Astrocyte (in vitro differentiated cells and primary cell): Measurements from ENCODE around the gene TMEM120B. TPM values are rescaled to one million over a fixed set of nuclear protein-coding genes. Genes with fewer than 3 reads are reported as not detected.

Experiments used
- DNase-seq: peaks from one replicate; pipeline ENCODE4 v3.0.0-alpha.2; 2010; ENCODE audit warnings: low read depth
- FAIRE-seq: peaks from 2 replicates; lab custom pipeline; 2011; peaks lifted over from hg19 to GRCh38; lab: Jason Lieb, UNC
- H2AFZ ChIP-seq: 2 replicates; pipeline ENCODE4 v1.6.0; 2012; ENCODE audit warnings: low read depth, low read length, inconsistent platforms
- H3K27ac ChIP-seq: 2 replicates; pipeline ENCODE4 v1.5.1; 2011; ENCODE audit warnings: low read depth, low read length, inconsistent platforms
- H3K27me3 ChIP-seq: 2 replicates; pipeline ENCODE4 v1.6.0; 2011; ENCODE audit warnings: low read length, inconsistent platforms; ENCODE audit not compliant: insufficient read depth
- H3K36me3 ChIP-seq: 2 replicates; pipeline ENCODE4 v1.5.1; 2011; ENCODE audit warnings: low read length, inconsistent platforms; ENCODE audit not compliant: insufficient read depth
- H3K4me1 ChIP-seq: 2 replicates; pipeline ENCODE4 v1.5.1; 2011; ENCODE audit warnings: low read length, inconsistent platforms; ENCODE audit not compliant: insufficient read depth
- H3K4me2 ChIP-seq: 2 replicates; pipeline ENCODE4 v1.6.0; 2012; ENCODE audit warnings: low read length, inconsistent platforms
- H3K4me3 ChIP-seq: 2 replicates; pipeline ENCODE4 v1.5.1; 2011; ENCODE audit warnings: low read depth, mild to moderate bottlenecking, low read length, inconsistent platforms; ENCODE audit not compliant: insufficient read depth
- H3K79me2 ChIP-seq: 2 replicates; pipeline ENCODE4 v1.6.0; 2012; ENCODE audit warnings: mild to moderate bottlenecking, low read length, inconsistent platforms; ENCODE audit not compliant: insufficient read depth
- H3K9ac ChIP-seq: 2 replicates; pipeline ENCODE4 v1.6.0; 2012; ENCODE audit warnings: mild to moderate bottlenecking, low read length, inconsistent platforms
- H3K9me3 ChIP-seq: 2 replicates; pipeline ENCODE4 v1.5.1; 2012; ENCODE audit warnings: low read depth, mild to moderate bottlenecking, low read length, inconsistent platforms; ENCODE audit not compliant: insufficient read depth
- H4K20me1 ChIP-seq: 2 replicates; pipeline ENCODE4 v1.6.0; 2012; ENCODE audit warnings: low read length, inconsistent platforms; ENCODE audit not compliant: insufficient read depth
- H3K27ac Mint-ChIP-seq: one replicate; pipeline ENCODE4 v1.8.0; 2021; ENCODE audit warnings: mild to moderate bottlenecking, mixed read lengths; ENCODE audit not compliant: unreplicated experiment
- H3K27me3 Mint-ChIP-seq: one replicate; pipeline ENCODE4 v1.8.0; 2021; ENCODE audit warnings: low read depth, mixed read lengths; ENCODE audit not compliant: unreplicated experiment
- H3K36me3 Mint-ChIP-seq: one replicate; pipeline ENCODE4 v1.8.0; 2021; ENCODE audit warnings: low read depth, mixed read lengths; ENCODE audit not compliant: unreplicated experiment
- H3K4me1 Mint-ChIP-seq: one replicate; pipeline ENCODE4 v1.8.0; 2021; ENCODE audit warnings: low read depth, mixed read lengths; ENCODE audit not compliant: unreplicated experiment
- H3K4me3 Mint-ChIP-seq: one replicate; pipeline ENCODE4 v1.8.0; 2021; ENCODE audit warnings: mild to moderate bottlenecking, moderate library complexity, mixed read lengths; ENCODE audit not compliant: unreplicated experiment
- H3K9me3 Mint-ChIP-seq: one replicate; pipeline ENCODE4 v1.8.0; 2021; ENCODE audit warnings: mild to moderate bottlenecking, mixed read lengths; ENCODE audit not compliant: unreplicated experiment
- EZH2 ChIP-seq: IDR thresholded peaks from 2 replicates; pipeline ENCODE4 v1.6.1; 2012; ENCODE audit warnings: mild to moderate bottlenecking, low read length, inconsistent platforms; ENCODE audit not compliant: insufficient read depth
- total RNA-seq: library from RNA; stranded (reverse); gene quantifications from 2 replicates; pipeline ENCODE4 v1.2.1, GENCODE V29; 2021
- TF ChIP-seq, protein P1 (sequence below): IDR thresholded peaks from 2 replicates; pipeline ENCODE4 v1.5.1; 2011; ENCODE audit warnings: low read depth, mild to moderate bottlenecking, inconsistent platforms, low read length, moderate library complexity; ENCODE audit not compliant: insufficient read depth

Gene TMEM120B
- total RNA-seq, 1 donor from 2014 or later = 36.0 TPM

DNA sequence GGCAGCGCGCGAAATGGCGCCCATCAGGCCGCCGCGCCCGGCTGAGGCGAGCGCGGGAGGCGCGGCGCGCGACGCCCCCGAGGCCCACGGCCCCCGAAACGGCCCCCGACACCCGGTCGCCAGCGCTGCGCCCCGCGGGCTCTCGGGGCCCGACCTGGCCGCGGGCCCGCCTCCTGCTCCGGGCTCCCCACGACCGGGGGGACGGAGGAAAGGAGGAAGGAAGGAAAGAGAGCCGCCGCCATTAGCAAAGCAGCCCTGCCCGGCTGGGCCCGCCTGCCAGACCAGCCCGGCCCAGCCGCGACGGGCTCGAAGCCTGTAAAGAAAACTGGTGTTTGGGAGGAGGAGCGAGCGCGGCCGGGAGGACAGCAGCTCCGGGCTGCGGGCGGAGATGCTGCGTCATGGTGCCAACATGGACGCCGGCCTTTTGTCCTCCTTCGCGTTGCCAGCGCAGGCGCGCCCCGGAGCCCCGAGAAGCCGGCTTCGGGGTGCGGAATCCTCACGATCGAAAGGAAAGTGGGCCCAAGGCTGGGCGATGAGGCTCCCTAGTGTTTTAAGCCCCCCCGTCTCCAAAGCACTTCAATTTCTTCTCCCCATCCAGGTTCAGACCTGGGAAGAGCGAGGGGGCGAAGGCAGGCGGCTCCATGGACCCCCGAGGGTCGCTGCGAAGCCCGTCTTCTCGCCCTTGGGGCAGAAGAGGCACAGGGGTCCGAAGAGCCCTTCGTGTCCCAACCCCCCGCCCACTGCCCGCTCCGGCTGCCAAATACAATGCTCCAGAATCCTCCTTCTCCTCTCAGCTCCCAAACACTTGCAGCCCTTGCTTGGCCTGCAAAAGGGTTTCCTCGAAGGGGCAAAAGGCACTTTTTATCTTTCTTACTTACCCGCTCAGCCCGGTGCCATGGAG, 88.4 kb downstream of the TMEM120B start:
- H3K4me1 Mint-ChIP-seq = peaks cover 24% of the 10 kb centered on the region
- H3K27ac Mint-ChIP-seq = peak overlapping the region; percentile 98
- no peak for FAIRE-seq
- H3K36me3 ChIP-seq = no peaks in the 10 kb centered on the region
- H3K79me2 ChIP-seq = peaks cover 72% of the 10 kb centered on the region
- H4K20me1 ChIP-seq = peaks cover 25% of the 10 kb centered on the region
- no peaks in the 10 kb centered on the region for H3K27me3 ChIP-seq
- TF ChIP-seq EZH2 = no peak
- no peaks in the 10 kb centered on the region for H3K9me3 ChIP-seq
- peaks cover 3% of the 10 kb centered on the region for H3K36me3 Mint-ChIP-seq
- no peaks in the 10 kb centered on the region for H3K9me3 Mint-ChIP-seq
- H2AFZ ChIP-seq = no peak overlapping the region
- peak overlapping the region; percentile 65 for H3K4me3 ChIP-seq
- H3K27me3 Mint-ChIP-seq = no peaks in the 10 kb centered on the region
- DNase-seq = peak; percentile 74
- H3K27ac ChIP-seq = peak overlapping the region; percentile 99
- H3K4me2 ChIP-seq = peak overlapping the region; percentile 91
- peaks cover 57% of the 10 kb centered on the region for H3K4me1 ChIP-seq
- peak overlapping the region; percentile 100 for H3K9ac ChIP-seq
- H3K4me3 Mint-ChIP-seq = peak overlapping the region; percentile 86

GRCh38 chr12:121801595-121802484, 89.3 kb downstream of the TMEM120B start:
- Mint-ChIP-seq H3K4me3 (peak overlapping the region; percentile 86), H3K36me3 (peaks cover 3% of the 10 kb centered on the region), H3K27ac (peak overlapping the region; percentile 98), H3K4me1 (peaks cover 24% of the 10 kb centered on the region), H3K9me3 (no peaks in the 10 kb centered on the region), H3K27me3 (no peaks in the 10 kb centered on the region)
- Histone ChIP-seq H3K36me3 (no peaks in the 10 kb centered on the region), H3K9ac (peak overlapping the region; percentile 100), H2AFZ (no peak overlapping the region), H4K20me1 (peaks cover 34% of the 10 kb centered on the region), H3K4me2 (peak overlapping the region; percentile 91), H3K79me2 (peaks cover 74% of the 10 kb centered on the region), H3K27me3 (no peaks in the 10 kb centered on the region), H3K4me1 (peaks cover 59% of the 10 kb centered on the region), H3K27ac (peak overlapping the region; percentile 99), H3K4me3 (peak overlapping the region; percentile 65), H3K9me3 (no peaks in the 10 kb centered on the region)
- FAIRE-seq (no peak), DNase-seq (no peak)
- TF ChIP-seq, protein P1, sequence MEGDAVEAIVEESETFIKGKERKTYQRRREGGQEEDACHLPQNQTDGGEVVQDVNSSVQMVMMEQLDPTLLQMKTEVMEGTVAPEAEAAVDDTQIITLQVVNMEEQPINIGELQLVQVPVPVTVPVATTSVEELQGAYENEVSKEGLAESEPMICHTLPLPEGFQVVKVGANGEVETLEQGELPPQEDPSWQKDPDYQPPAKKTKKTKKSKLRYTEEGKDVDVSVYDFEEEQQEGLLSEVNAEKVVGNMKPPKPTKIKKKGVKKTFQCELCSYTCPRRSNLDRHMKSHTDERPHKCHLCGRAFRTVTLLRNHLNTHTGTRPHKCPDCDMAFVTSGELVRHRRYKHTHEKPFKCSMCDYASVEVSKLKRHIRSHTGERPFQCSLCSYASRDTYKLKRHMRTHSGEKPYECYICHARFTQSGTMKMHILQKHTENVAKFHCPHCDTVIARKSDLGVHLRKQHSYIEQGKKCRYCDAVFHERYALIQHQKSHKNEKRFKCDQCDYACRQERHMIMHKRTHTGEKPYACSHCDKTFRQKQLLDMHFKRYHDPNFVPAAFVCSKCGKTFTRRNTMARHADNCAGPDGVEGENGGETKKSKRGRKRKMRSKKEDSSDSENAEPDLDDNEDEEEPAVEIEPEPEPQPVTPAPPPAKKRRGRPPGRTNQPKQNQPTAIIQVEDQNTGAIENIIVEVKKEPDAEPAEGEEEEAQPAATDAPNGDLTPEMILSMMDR = no peak
- no peak for TF ChIP-seq EZH2

DNA sequence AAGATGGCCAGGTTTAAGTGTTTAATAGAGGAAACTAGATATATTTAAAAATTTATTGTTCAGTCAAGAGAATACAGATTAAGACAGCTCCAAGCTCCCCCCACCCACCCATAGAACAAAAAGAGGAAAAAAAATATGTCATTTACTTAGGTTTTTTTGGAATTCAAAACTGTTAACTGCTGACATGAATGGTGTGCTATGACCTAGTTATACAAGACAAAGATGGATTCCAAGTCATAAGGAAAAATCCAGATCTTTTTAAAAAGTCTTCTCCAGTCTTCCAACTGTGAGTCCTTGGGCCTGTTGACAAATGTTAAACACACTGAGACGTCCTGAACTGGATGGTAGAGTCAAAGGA, 89.9 kb downstream of the TMEM120B start:
- H3K9me3 ChIP-seq = no peaks in the 10 kb centered on the region
- H3K36me3 Mint-ChIP-seq = peaks cover 3% of the 10 kb centered on the region
- H3K36me3 ChIP-seq = peaks cover 2% of the 10 kb centered on the region
- no peaks in the 10 kb centered on the region for H3K27me3 ChIP-seq
- peak overlapping the region; percentile 65 for H3K4me3 ChIP-seq
- H3K4me1 Mint-ChIP-seq = peaks cover 21% of the 10 kb centered on the region
- peak overlapping the region; percentile 100 for H3K9ac ChIP-seq
- TF ChIP-seq EZH2 = no peak
- TF ChIP-seq, protein P1 = no peak
- H3K9me3 Mint-ChIP-seq = no peaks in the 10 kb centered on the region
- peak overlapping the region; percentile 91 for H3K4me2 ChIP-seq
- peaks cover 59% of the 10 kb centered on the region for H3K4me1 ChIP-seq
- H3K27me3 Mint-ChIP-seq = no peaks in the 10 kb centered on the region
- peak overlapping the region; percentile 99 for H3K27ac ChIP-seq
- peaks cover 37% of the 10 kb centered on the region for H4K20me1 ChIP-seq
- DNase-seq (no peak), FAIRE-seq (no peak)
- peak overlapping the region; percentile 86 for H3K4me3 Mint-ChIP-seq
- no peak overlapping the region for H2AFZ ChIP-seq
- peak overlapping the region; percentile 98 for H3K27ac Mint-ChIP-seq
- peaks cover 74% of the 10 kb centered on the region for H3K79me2 ChIP-seq
